H1 (cell line): ENCODE data around the gene CFAP92. TPM values are rescaled to one million over a fixed set of nuclear protein-coding genes. Genes with fewer than 3 reads are reported as not detected.

Experiments used
- CTCF ChIA-PET: fragments of 300-600 bp; sonication (Branson Sonifier 250); formaldehyde crosslinking; loops from one replicate; lab custom pipeline; 2021; ENCODE audit not compliant: partially characterized antibody; lab: Charles Lee
- POLR2A ChIA-PET: fragments of 300-600 bp; sonication (Branson Sonifier 250); formaldehyde crosslinking; loops from one replicate; lab custom pipeline; 2021; ENCODE audit warnings: inconsistent platforms; ENCODE audit not compliant: partially characterized antibody; lab: Charles Lee
- DNase-seq, 2 experiments: peaks; one replicate each; pipeline versions ENCODE4 v3.0.0 to v3.0.0-alpha.2; 2010 to 2022; ENCODE audit warnings: low spot score in 2 of 2, low read depth in 1 of 2, mixed read lengths in 1 of 2
- FAIRE-seq: peaks from 2 replicates; lab custom pipeline; 2011; peaks lifted over from hg19 to GRCh38; lab: Jason Lieb, UNC
- H2AFZ ChIP-seq: 2 replicates; pipeline ENCODE4 v1.8.1; 2012; ENCODE audit warnings: low read length, inconsistent platforms
- H2AK5ac ChIP-seq: 2 replicates; pipeline ENCODE4 v1.6.1; 2013; ENCODE audit warnings: low read depth, low read length
- H2BK120ac ChIP-seq: replicated peaks from 2 replicates; pipeline ENCODE3; 2013; ENCODE audit warnings: low read depth, low read length, inconsistent platforms
- H2BK12ac ChIP-seq: 2 replicates; pipeline ENCODE4 v1.6.1; 2013; ENCODE audit warnings: low read depth, low read length
- H2BK15ac ChIP-seq: 2 replicates; pipeline ENCODE4 v1.6.1; 2013; ENCODE audit warnings: low read length
- H2BK20ac ChIP-seq: 2 replicates; pipeline ENCODE4 v1.6.1; 2013; ENCODE audit warnings: low read length
- H2BK5ac ChIP-seq: 2 replicates; pipeline ENCODE4 v1.6.1; 2013; ENCODE audit warnings: low read depth, low read length
- H3K14ac ChIP-seq: 2 replicates; pipeline ENCODE4 v1.6.1; 2013; ENCODE audit warnings: inconsistent platforms; ENCODE audit not compliant: insufficient read length
- H3K18ac ChIP-seq: 2 replicates; pipeline ENCODE4 v1.6.1; 2013; ENCODE audit warnings: low read length; ENCODE audit errors: extremely low read depth
- H3K23ac ChIP-seq: 2 replicates; pipeline ENCODE4 v1.6.1; 2013; ENCODE audit warnings: inconsistent platforms; ENCODE audit not compliant: insufficient read length
- H3K23me2 ChIP-seq: 2 replicates; pipeline ENCODE4 v1.6.1; 2013; ENCODE audit warnings: low read depth, low read length
- H3K27ac ChIP-seq: 2 replicates; pipeline ENCODE4 v1.6.1; 2011; ENCODE audit warnings: low read depth, low read length, inconsistent platforms
- H3K27me3 ChIP-seq, 4 experiments: replicated peaks in 1 of 4; 1 replicate in 1 of 4; 2 replicates in 3 of 4; pipeline versions ENCODE4 v1.6.1 to v1.8.1; 2011 to 2013; ENCODE audit warnings: low read length in 3 of 4, mild to moderate bottlenecking in 3 of 4, inconsistent platforms in 2 of 4, mixed read lengths in 2 of 4, moderate library complexity in 1 of 4; ENCODE audit not compliant: control insufficient read depth in 3 of 4, insufficient read depth in 3 of 4; ENCODE audit errors: extremely low read depth in 1 of 4
- H3K36me3 ChIP-seq, 4 experiments: 2 replicates each; pipeline versions ENCODE4 v1.6.1 to v1.8.1; 2011 to 2013; ENCODE audit warnings: mild to moderate bottlenecking in 4 of 4, low read length in 3 of 4, moderate library complexity in 2 of 4, control low read depth in 1 of 4, inconsistent platforms in 1 of 4; ENCODE audit not compliant: insufficient read depth in 4 of 4, control insufficient read depth in 2 of 4
- H3K4ac ChIP-seq: replicated peaks from 2 replicates; pipeline ENCODE3; 2013; ENCODE audit warnings: low read length, low read depth, mixed read lengths, inconsistent platforms; ENCODE audit not compliant: insufficient read length
- H3K4me1 ChIP-seq, 4 experiments: replicated peaks in 1 of 4; 1 replicate in 1 of 4; 2 replicates in 3 of 4; pipeline versions ENCODE4 v1.6.1 to v1.8.1; 2011 to 2013; ENCODE audit warnings: low read length in 3 of 4, inconsistent platforms in 2 of 4, mixed read lengths in 1 of 4; ENCODE audit not compliant: insufficient read depth in 4 of 4, control insufficient read depth in 3 of 4
- H3K4me2 ChIP-seq, 2 experiments: 2 replicates each; pipeline versions ENCODE4 v1.6.1 to v1.8.1; 2011 to 2013; ENCODE audit warnings: low read depth in 2 of 2, low read length in 2 of 2, control low read depth in 1 of 2, inconsistent platforms in 1 of 2, mild to moderate bottlenecking in 1 of 2; ENCODE audit not compliant: insufficient read depth in 1 of 2
- H3K4me3 ChIP-seq, 4 experiments: fragments of 200-600, 300-600 bp in 1 of 4; sonication (generic), shearing (Covaris generic), sonication (Bioruptor Twin) in 1 of 4; 2 replicates each; pipeline versions ENCODE4 v1.5.1 to v1.8.1; 2011 to 2016; ENCODE audit warnings: low read length in 4 of 4, low read depth in 3 of 4, control low read depth in 2 of 4, inconsistent platforms in 2 of 4, mild to moderate bottlenecking in 2 of 4, mixed read lengths in 1 of 4, moderate library complexity in 1 of 4; ENCODE audit not compliant: insufficient read depth in 2 of 4; ENCODE audit errors: extremely low read depth in 1 of 4
- H3K56ac ChIP-seq: replicated peaks from 2 replicates; pipeline ENCODE3; 2013; ENCODE audit warnings: low read depth, mild to moderate bottlenecking, mixed read lengths, low read length, inconsistent platforms; ENCODE audit not compliant: insufficient read length
- H3K79me1 ChIP-seq: 2 replicates; pipeline ENCODE4 v1.6.1; 2013; ENCODE audit warnings: low read depth, low read length, control low read depth
- H3K79me2 ChIP-seq, 2 experiments: 2 replicates each; pipeline versions ENCODE4 v1.6.1 to v1.8.1; 2012 to 2013; ENCODE audit warnings: low read length in 2 of 2, mild to moderate bottlenecking in 2 of 2, inconsistent platforms in 1 of 2; ENCODE audit not compliant: insufficient read depth in 2 of 2, control insufficient read depth in 1 of 2
- H3K9ac ChIP-seq, 4 experiments: replicated peaks in 1 of 4; 1 replicate in 1 of 4; 2 replicates in 3 of 4; pipeline versions ENCODE4 v1.6.1 to v1.8.1; 2011 to 2013; ENCODE audit warnings: low read depth in 3 of 4, low read length in 3 of 4, control low read depth in 2 of 4, mild to moderate bottlenecking in 2 of 4, moderate library complexity in 2 of 4, inconsistent platforms in 1 of 4; ENCODE audit errors: extremely low read depth in 1 of 4
- H3K9me3 ChIP-seq, 2 experiments: 2 replicates each; pipeline versions ENCODE4 v1.6.1 to v1.8.1; 2012 to 2013; ENCODE audit warnings: mild to moderate bottlenecking in 2 of 2, moderate library complexity in 2 of 2, control low read depth in 1 of 2, inconsistent platforms in 1 of 2, low read depth in 1 of 2, low read length in 1 of 2, mixed read lengths in 1 of 2; ENCODE audit not compliant: insufficient read depth in 2 of 2
- H4K20me1 ChIP-seq, 2 experiments: replicated peaks in 1 of 2; 2 replicates each; pipeline versions ENCODE3 to v1.8.1; 2011 to 2013; ENCODE audit warnings: inconsistent platforms in 2 of 2, low read length in 2 of 2, mild to moderate bottlenecking in 1 of 2; ENCODE audit not compliant: insufficient read depth in 2 of 2, control insufficient read depth in 1 of 2
- H4K5ac ChIP-seq: 2 replicates; pipeline ENCODE4 v1.6.1; 2013; ENCODE audit warnings: low read length, low read depth, mixed read lengths, inconsistent platforms; ENCODE audit not compliant: insufficient read length
- H4K8ac ChIP-seq: 2 replicates; pipeline ENCODE4 v1.8.0; 2013; ENCODE audit warnings: mild to moderate bottlenecking, moderate library complexity, low read length, inconsistent platforms; ENCODE audit not compliant: insufficient read depth; ENCODE audit errors: extremely low read depth
- H4K91ac ChIP-seq: replicated peaks from 2 replicates; pipeline ENCODE3; 2013; ENCODE audit warnings: low read length, mixed read lengths, inconsistent platforms; ENCODE audit not compliant: insufficient read length
- WGBS, 2 experiments: shearing (Covaris generic) in 1 of 2; methylation state at CpG; one replicate each; pipeline versions ENCODE4 v1.1.6 to v1.1.7; 2013 to 2015; ENCODE audit warnings: low lambda C conversion rate in 2 of 2, mixed read lengths in 2 of 2, inconsistent platforms in 1 of 2, low coverage in 1 of 2, missing lambda C conversion rate in 1 of 2; ENCODE audit not compliant: insufficient replicate concordance in 2 of 2, insufficient coverage in 1 of 2, insufficient read length in 1 of 2; ENCODE audit errors: extremely low coverage in 1 of 2, missing lambda C conversion rate in 1 of 2; 5-methylcytosine and 5-hydroxymethylcytosine counted together
- polyA plus RNA-seq, 7 experiments: library from polyadenylated mRNA; depleted of rRNA in 3 of 7; stranded (reverse) in 5 of 7; unstranded in 2 of 7; fragments of >200 nt in 5 of 7; fragments of 200-250 nt in 2 of 7; gene quantifications; 1 replicate in 5 of 7; 2 replicates in 1 of 7; 4 replicates in 1 of 7; pipeline versions ENCODE4 v1.2.1 to v1.2.3, GENCODE V29; 2011 to 2013; ENCODE audit warnings: missing spikeins in 2 of 7, mixed read lengths in 2 of 7
- total RNA-seq: library from RNA; stranded (reverse); fragmentation: NEBNext Ultra II Directional; extraction: Animal tissue kit (Norgen Biotek cat#: 25700); gene quantifications from 2 replicates; pipeline ENCODE4 v1.2.1, GENCODE V29; 2021

CFAP92 gene
- total and polyA plus RNA-seq, 2 of the 8 experiments (the other 6 are each of a cell fraction or from before 2014, with no cell fraction given), result 0.77 to 2.0 TPM

- ChIA-PET POLR2A (no interaction called here), CTCF (interaction anchor here (0.6 to 5.8 kb wide), 7 partner anchors 9 to 263 kb away, joined by 3 to 42 read pairs (median 6); no protein-coding TSS in a partner anchor)
- Histone ChIP-seq H3K18ac (no peak overlapping the region), H2AK5ac (no peak overlapping the region), H4K8ac (no peak overlapping the region), H3K23me2 (peaks cover 8% of the 10 kb centered on the region), H3K4me3 (no peak overlapping the region), H3K14ac (no peak overlapping the region), H3K36me3 (no peaks in the 10 kb centered on the region), H2BK12ac (no peak overlapping the region), H3K4ac (no peak overlapping the region), H2BK15ac (no peak overlapping the region), H3K27me3 (no peaks in the 10 kb centered on the region), H3K56ac (no peak overlapping the region), H2AFZ (no peak overlapping the region), H2BK120ac (no peak overlapping the region), H3K27ac (no peak overlapping the region), H2BK5ac (no peak overlapping the region), H3K4me1 (peaks cover 0 to 3% (median 2%) of the 10 kb centered on the region in 4 experiments; a peak in 3 of 7 replicates), H3K79me2 (peaks cover 0 to 13% of the 10 kb centered on the region in 2 experiments; a peak in 2 of 4 replicates), H2BK20ac (no peak overlapping the region), H3K4me2 (no peak overlapping the region), H3K9ac (no peak overlapping the region), H4K5ac (no peak overlapping the region), H3K9me3 (no peaks in the 10 kb centered on the region), H3K23ac (no peak overlapping the region), H4K91ac (no peak overlapping the region), H4K20me1 (no peaks in the 10 kb centered on the region), H3K79me1 (no peaks in the 10 kb centered on the region)
- no peak for DNase-seq
- 80% methylated on average over 3 of the region's 3 CpGs; no CpG with 5 or more reads in 1 of the 2 experiments for WGBS, 2 experiments
- FAIRE-seq, result no peak
Observed at GRCh38 chr3:128874481-128875180, 119.2 kb downstream of the CFAP92 start.
